H1 (cell line): Measurements from ENCODE around the gene YY1AP1. TPM values are rescaled to one million over a fixed set of nuclear protein-coding genes. Genes with fewer than 3 reads are reported as not detected.
"Not testable (repeated sequence)": the region's sequence is repeated elsewhere in the genome, so short reads cannot be mapped to it uniquely, and the experiment has no call there.

Source experiments
- CTCF ChIA-PET: fragments of 300-600 bp; sonication (Branson Sonifier 250); formaldehyde crosslinking; loops from one replicate; lab custom pipeline; 2021; ENCODE audit not compliant: partially characterized antibody; lab: Charles Lee
- POLR2A ChIA-PET: fragments of 300-600 bp; sonication (Branson Sonifier 250); formaldehyde crosslinking; loops from one replicate; lab custom pipeline; 2021; ENCODE audit warnings: inconsistent platforms; ENCODE audit not compliant: partially characterized antibody; lab: Charles Lee
- DNase-seq, 2 experiments: peaks; one replicate each; pipeline versions ENCODE4 v3.0.0 to v3.0.0-alpha.2; 2010 to 2022; ENCODE audit warnings: low spot score in 2 of 2, low read depth in 1 of 2, mixed read lengths in 1 of 2
- FAIRE-seq: peaks from 2 replicates; lab custom pipeline; 2011; peaks lifted over from hg19 to GRCh38; lab: Jason Lieb, UNC
- H2AFZ ChIP-seq: 2 replicates; pipeline ENCODE4 v1.8.1; 2012; ENCODE audit warnings: low read length, inconsistent platforms
- H2AK5ac ChIP-seq: 2 replicates; pipeline ENCODE4 v1.6.1; 2013; ENCODE audit warnings: low read depth, low read length
- H2BK120ac ChIP-seq: replicated peaks from 2 replicates; pipeline ENCODE3; 2013; ENCODE audit warnings: low read depth, low read length, inconsistent platforms
- H2BK12ac ChIP-seq: 2 replicates; pipeline ENCODE4 v1.6.1; 2013; ENCODE audit warnings: low read depth, low read length
- H2BK15ac ChIP-seq: 2 replicates; pipeline ENCODE4 v1.6.1; 2013; ENCODE audit warnings: low read length
- H2BK20ac ChIP-seq: 2 replicates; pipeline ENCODE4 v1.6.1; 2013; ENCODE audit warnings: low read length
- H2BK5ac ChIP-seq: 2 replicates; pipeline ENCODE4 v1.6.1; 2013; ENCODE audit warnings: low read depth, low read length
- H3K14ac ChIP-seq: 2 replicates; pipeline ENCODE4 v1.6.1; 2013; ENCODE audit warnings: inconsistent platforms; ENCODE audit not compliant: insufficient read length
- H3K18ac ChIP-seq: 2 replicates; pipeline ENCODE4 v1.6.1; 2013; ENCODE audit warnings: low read length; ENCODE audit errors: extremely low read depth
- H3K23ac ChIP-seq: 2 replicates; pipeline ENCODE4 v1.6.1; 2013; ENCODE audit warnings: inconsistent platforms; ENCODE audit not compliant: insufficient read length
- H3K23me2 ChIP-seq: 2 replicates; pipeline ENCODE4 v1.6.1; 2013; ENCODE audit warnings: low read depth, low read length
- H3K27ac ChIP-seq: 2 replicates; pipeline ENCODE4 v1.6.1; 2011; ENCODE audit warnings: low read depth, low read length, inconsistent platforms
- H3K27me3 ChIP-seq, 4 experiments: replicated peaks in 1 of 4; 1 replicate in 1 of 4; 2 replicates in 3 of 4; pipeline versions ENCODE4 v1.6.1 to v1.8.1; 2011 to 2013; ENCODE audit warnings: low read length in 3 of 4, mild to moderate bottlenecking in 3 of 4, inconsistent platforms in 2 of 4, mixed read lengths in 2 of 4, moderate library complexity in 1 of 4; ENCODE audit not compliant: control insufficient read depth in 3 of 4, insufficient read depth in 3 of 4; ENCODE audit errors: extremely low read depth in 1 of 4
- H3K36me3 ChIP-seq, 4 experiments: 2 replicates each; pipeline versions ENCODE4 v1.6.1 to v1.8.1; 2011 to 2013; ENCODE audit warnings: mild to moderate bottlenecking in 4 of 4, low read length in 3 of 4, moderate library complexity in 2 of 4, control low read depth in 1 of 4, inconsistent platforms in 1 of 4; ENCODE audit not compliant: insufficient read depth in 4 of 4, control insufficient read depth in 2 of 4
- H3K4ac ChIP-seq: replicated peaks from 2 replicates; pipeline ENCODE3; 2013; ENCODE audit warnings: low read length, low read depth, mixed read lengths, inconsistent platforms; ENCODE audit not compliant: insufficient read length
- H3K4me1 ChIP-seq, 4 experiments: replicated peaks in 1 of 4; 1 replicate in 1 of 4; 2 replicates in 3 of 4; pipeline versions ENCODE4 v1.6.1 to v1.8.1; 2011 to 2013; ENCODE audit warnings: low read length in 3 of 4, inconsistent platforms in 2 of 4, mixed read lengths in 1 of 4; ENCODE audit not compliant: insufficient read depth in 4 of 4, control insufficient read depth in 3 of 4
- H3K4me2 ChIP-seq, 2 experiments: 2 replicates each; pipeline versions ENCODE4 v1.6.1 to v1.8.1; 2011 to 2013; ENCODE audit warnings: low read depth in 2 of 2, low read length in 2 of 2, control low read depth in 1 of 2, inconsistent platforms in 1 of 2, mild to moderate bottlenecking in 1 of 2; ENCODE audit not compliant: insufficient read depth in 1 of 2
- H3K4me3 ChIP-seq, 4 experiments: fragments of 200-600, 300-600 bp in 1 of 4; sonication (generic), shearing (Covaris generic), sonication (Bioruptor Twin) in 1 of 4; 2 replicates each; pipeline versions ENCODE4 v1.5.1 to v1.8.1; 2011 to 2016; ENCODE audit warnings: low read length in 4 of 4, low read depth in 3 of 4, control low read depth in 2 of 4, inconsistent platforms in 2 of 4, mild to moderate bottlenecking in 2 of 4, mixed read lengths in 1 of 4, moderate library complexity in 1 of 4; ENCODE audit not compliant: insufficient read depth in 2 of 4; ENCODE audit errors: extremely low read depth in 1 of 4
- H3K56ac ChIP-seq: replicated peaks from 2 replicates; pipeline ENCODE3; 2013; ENCODE audit warnings: low read depth, mild to moderate bottlenecking, mixed read lengths, low read length, inconsistent platforms; ENCODE audit not compliant: insufficient read length
- H3K79me1 ChIP-seq: 2 replicates; pipeline ENCODE4 v1.6.1; 2013; ENCODE audit warnings: low read depth, low read length, control low read depth
- H3K79me2 ChIP-seq, 2 experiments: 2 replicates each; pipeline versions ENCODE4 v1.6.1 to v1.8.1; 2012 to 2013; ENCODE audit warnings: low read length in 2 of 2, mild to moderate bottlenecking in 2 of 2, inconsistent platforms in 1 of 2; ENCODE audit not compliant: insufficient read depth in 2 of 2, control insufficient read depth in 1 of 2
- H3K9ac ChIP-seq, 4 experiments: replicated peaks in 1 of 4; 1 replicate in 1 of 4; 2 replicates in 3 of 4; pipeline versions ENCODE4 v1.6.1 to v1.8.1; 2011 to 2013; ENCODE audit warnings: low read depth in 3 of 4, low read length in 3 of 4, control low read depth in 2 of 4, mild to moderate bottlenecking in 2 of 4, moderate library complexity in 2 of 4, inconsistent platforms in 1 of 4; ENCODE audit errors: extremely low read depth in 1 of 4
- H3K9me3 ChIP-seq, 2 experiments: 2 replicates each; pipeline versions ENCODE4 v1.6.1 to v1.8.1; 2012 to 2013; ENCODE audit warnings: mild to moderate bottlenecking in 2 of 2, moderate library complexity in 2 of 2, control low read depth in 1 of 2, inconsistent platforms in 1 of 2, low read depth in 1 of 2, low read length in 1 of 2, mixed read lengths in 1 of 2; ENCODE audit not compliant: insufficient read depth in 2 of 2
- H4K20me1 ChIP-seq, 2 experiments: replicated peaks in 1 of 2; 2 replicates each; pipeline versions ENCODE3 to v1.8.1; 2011 to 2013; ENCODE audit warnings: inconsistent platforms in 2 of 2, low read length in 2 of 2, mild to moderate bottlenecking in 1 of 2; ENCODE audit not compliant: insufficient read depth in 2 of 2, control insufficient read depth in 1 of 2
- H4K5ac ChIP-seq: 2 replicates; pipeline ENCODE4 v1.6.1; 2013; ENCODE audit warnings: low read length, low read depth, mixed read lengths, inconsistent platforms; ENCODE audit not compliant: insufficient read length
- H4K8ac ChIP-seq: 2 replicates; pipeline ENCODE4 v1.8.0; 2013; ENCODE audit warnings: mild to moderate bottlenecking, moderate library complexity, low read length, inconsistent platforms; ENCODE audit not compliant: insufficient read depth; ENCODE audit errors: extremely low read depth
- H4K91ac ChIP-seq: replicated peaks from 2 replicates; pipeline ENCODE3; 2013; ENCODE audit warnings: low read length, mixed read lengths, inconsistent platforms; ENCODE audit not compliant: insufficient read length
- WGBS, 2 experiments: shearing (Covaris generic) in 1 of 2; methylation state at CpG; one replicate each; pipeline versions ENCODE4 v1.1.6 to v1.1.7; 2013 to 2015; ENCODE audit warnings: low lambda C conversion rate in 2 of 2, mixed read lengths in 2 of 2, inconsistent platforms in 1 of 2, low coverage in 1 of 2, missing lambda C conversion rate in 1 of 2; ENCODE audit not compliant: insufficient replicate concordance in 2 of 2, insufficient coverage in 1 of 2, insufficient read length in 1 of 2; ENCODE audit errors: extremely low coverage in 1 of 2, missing lambda C conversion rate in 1 of 2; 5-methylcytosine and 5-hydroxymethylcytosine counted together
- polyA plus RNA-seq, 7 experiments: library from polyadenylated mRNA; depleted of rRNA in 3 of 7; stranded (reverse) in 5 of 7; unstranded in 2 of 7; fragments of >200 nt in 5 of 7; fragments of 200-250 nt in 2 of 7; gene quantifications; 1 replicate in 5 of 7; 2 replicates in 1 of 7; 4 replicates in 1 of 7; pipeline versions ENCODE4 v1.2.1 to v1.2.3, GENCODE V29; 2011 to 2013; ENCODE audit warnings: missing spikeins in 2 of 7, mixed read lengths in 2 of 7
- total RNA-seq: library from RNA; stranded (reverse); fragmentation: NEBNext Ultra II Directional; extraction: Animal tissue kit (Norgen Biotek cat#: 25700); gene quantifications from 2 replicates; pipeline ENCODE4 v1.2.1, GENCODE V29; 2021

Gene YY1AP1
- total and polyA plus RNA-seq, 2 of the 8 experiments (the other 6 are each of a cell fraction or from before 2014, with no cell fraction given): 44.2 to 48.6 TPM

DNA sequence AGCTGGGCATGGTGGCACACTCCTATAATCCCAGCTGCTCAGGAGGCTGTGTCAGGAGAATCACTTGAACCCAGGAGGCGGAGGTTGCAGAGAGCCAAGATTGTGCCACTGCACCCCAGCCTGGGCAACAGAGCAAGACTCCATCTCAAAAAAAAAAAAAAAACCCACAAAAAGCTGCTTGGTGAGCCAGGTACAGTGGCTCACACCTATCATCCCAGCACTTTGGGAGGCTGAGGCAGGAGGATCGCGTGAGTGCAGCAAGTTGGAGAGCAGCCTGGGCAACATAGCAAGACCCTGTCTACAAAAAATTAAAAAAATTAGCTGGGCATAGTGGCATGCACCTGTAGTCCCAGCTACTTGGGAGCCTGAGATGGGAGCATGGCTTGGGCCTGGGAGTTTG, 26.5 kb upstream of the YY1AP1 start:
- H2BK15ac ChIP-seq, H2AK5ac ChIP-seq, H3K4me2 ChIP-seq, H3K4me1 ChIP-seq, DNase-seq, H3K79me2 ChIP-seq, H4K20me1 ChIP-seq, H3K4ac ChIP-seq, H3K14ac ChIP-seq, FAIRE-seq, H3K79me1 ChIP-seq, H3K9ac ChIP-seq, POLR2A ChIA-PET, H2BK120ac ChIP-seq, H3K27ac ChIP-seq, H4K8ac ChIP-seq, H3K56ac ChIP-seq, H3K9me3 ChIP-seq, H2AFZ ChIP-seq, H4K91ac ChIP-seq, H3K4me3 ChIP-seq, H3K23me2 ChIP-seq, H3K36me3 ChIP-seq, H2BK12ac ChIP-seq, H2BK5ac ChIP-seq, H3K27me3 ChIP-seq, H4K5ac ChIP-seq, H2BK20ac ChIP-seq, H3K18ac ChIP-seq, H3K23ac ChIP-seq: not testable (repeated sequence)
- CTCF ChIA-PET: interaction anchor here (0.6 to 3.6 kb wide), 2 partner anchors 11 to 308 kb away, joined by 4 to 15 read pairs; no protein-coding TSS in a partner anchor
- 100% methylated on average over 3 of the region's 3 CpGs; no CpG with 5 or more reads in 1 of the 2 experiments for WGBS, 2 experiments
